Transverse colon (tissue), 4 donors: ENCODE results near the gene IL4R.

Experiments
- CTCF ChIP-seq, 5 experiments: fragments of 200-600 bp in 3 of 5; fragments of 450-650 bp in 2 of 5; sonication (generic) in 3 of 5; IDR thresholded peaks; 1 replicate in 2 of 5; 2 replicates in 3 of 5; pipeline ENCODE4 v1.5.1; 2016 to 2017; ENCODE audit warnings: antibody characterized with exemption in 5 of 5, inconsistent platforms in 3 of 5, mild to moderate bottlenecking in 2 of 5, moderate library complexity in 1 of 5
- EP300 ChIP-seq: sonication (generic); formaldehyde crosslinking; IDR thresholded peaks from one replicate; pipeline ENCODE4 v1.6.1; 2017; ENCODE audit warnings: antibody characterized with exemption, low read depth
- POLR2A ChIP-seq: fragments of 450-650 bp; IDR thresholded peaks from one replicate; pipeline ENCODE4 v1.6.1; 2016; ENCODE audit warnings: antibody characterized with exemption, mild to moderate bottlenecking, moderate library complexity
- POLR2AphosphoS5 ChIP-seq, 3 donors: sonication (generic); formaldehyde crosslinking; IDR thresholded peaks; one replicate each; pipeline ENCODE4 v1.6.1; 2016; ENCODE audit warnings: antibody characterized with exemption in 3 of 3

DNA sequence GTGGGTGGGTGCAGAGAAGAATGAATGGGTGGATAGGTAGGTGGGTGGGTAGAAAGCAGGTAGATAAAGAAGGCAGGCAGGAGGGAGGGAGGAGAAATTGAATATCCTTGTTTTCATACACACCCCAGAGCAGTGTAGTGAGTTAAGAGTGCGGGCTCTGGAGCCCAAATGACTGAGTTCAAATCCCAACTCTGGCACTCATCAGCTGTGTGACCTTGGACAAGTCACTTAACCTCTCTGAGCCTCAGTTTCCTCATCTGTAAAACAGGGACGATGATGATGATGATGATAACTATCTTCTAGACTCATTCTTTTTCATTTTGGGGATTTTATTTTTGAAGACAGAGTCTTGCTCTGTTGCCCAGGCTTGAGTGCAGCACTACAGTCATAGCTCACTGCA, 86.2 kb downstream of the IL4R start:
- TF ChIP-seq POLR2A (no peak), EP300 (no peak), CTCF (IDR thresholded peaks at IDR 0.05) (no peak), POLR2AphosphoS5 (IDR thresholded peaks at IDR 0.05) (no peak)
